Right lobe of liver (tissue), 6 donors: ENCODE data around the gene CDK8. TPM values are rescaled to one million over a fixed set of nuclear protein-coding genes. Genes with fewer than 3 reads are reported as not detected.
"Not testable (repeated sequence)": the region's sequence is repeated elsewhere in the genome, so short reads cannot be mapped to it uniquely, and the experiment has no call there.

Experiments
- ATAC-seq, 4 donors: fragments of 200-7000 bp; cut with Tn5 transposase; one replicate each; pipeline ENCODE4 v1.9.1; 2020; ENCODE audit warnings: mild to moderate bottlenecking in 4 of 4, moderate library complexity in 4 of 4
- DNase-seq, 3 donors: peaks; one replicate each; pipeline ENCODE4 v3.0.0-alpha.2; 2020
- H3K27ac ChIP-seq, 3 donors: fragments of 200-600 bp; one replicate each; pipeline ENCODE4 v1.8.0; 2022
- H3K27me3 ChIP-seq, 2 donors: fragments of 200-600 bp; one replicate each; pipeline ENCODE4 v1.8.0; 2022
- H3K36me3 ChIP-seq, 4 donors: fragments of 200-600 bp; sonication (generic) in 1 of 4; one replicate each; pipeline versions ENCODE4 v1.5.1 to v1.8.0; 2017 to 2022; ENCODE audit warnings: control low read depth in 1 of 4
- H3K4me1 ChIP-seq, 4 donors: fragments of 200-600 bp; sonication (generic) in 1 of 4; one replicate each; pipeline versions ENCODE4 v1.5.1 to v1.8.0; 2017 to 2022; ENCODE audit warnings: control low read depth in 1 of 4
- H3K4me3 ChIP-seq, 3 donors: fragments of 200-600 bp; one replicate each; pipeline ENCODE4 v1.8.0; 2022
- H3K9me3 ChIP-seq, 4 donors: fragments of 200-600 bp; sonication (generic) in 1 of 4; one replicate each; pipeline versions ENCODE4 v1.5.1 to v1.8.0; 2017 to 2022; ENCODE audit warnings: control low read depth in 1 of 4
- POLR2A ChIP-seq: fragments of 450-650 bp; IDR thresholded peaks from one replicate; pipeline ENCODE4 v1.6.1; 2017; ENCODE audit warnings: antibody characterized with exemption, mild to moderate bottlenecking
- WGBS: methylation state at CpG from one replicate; pipeline ENCODE4 v1.1.6; 2018; ENCODE audit warnings: low coverage, low lambda C conversion rate; ENCODE audit not compliant: insufficient coverage; ENCODE audit errors: missing lambda C conversion rate; 5-methylcytosine and 5-hydroxymethylcytosine counted together
- intact Hi-C, 2 donors: fragments of 100-400 bp; cut with DNase I; formaldehyde crosslinking; loops; one replicate each; pipeline versions ENCODE4 v1.11.2 to v1.14.1; 2022
- total RNA-seq, 6 experiments: library from RNA; depleted of rRNA in 2 of 6; stranded (reverse); fragments of >200 nt in 2 of 6; fragmentation: NEBNext Ultra II Directional in 3 of 6; extraction: Animal tissue kit (Norgen Biotek cat#: 25700) in 3 of 6; gene quantifications; one replicate each; pipeline versions ENCODE4 v1.1.0 to v1.2.4, GENCODE V29; 2016 to 2023
- TF ChIP-seq, protein P1 (sequence below), 4 donors: fragments of 200-600 bp in 3 of 4; fragments of 450-650 bp in 1 of 4; IDR thresholded peaks; one replicate each; pipeline versions ENCODE4 v1.5.1 to v1.8.0; 2016 to 2022; ENCODE audit warnings: antibody characterized with exemption in 4 of 4, mild to moderate bottlenecking in 2 of 4
- donor health status: DM: no; HTN: yes; CAD: no.
- donor health status: DM: no; HTN: no; CAD: no.
- donor health status: DM: no; HTN: no; CAD: no.
- donor health status: DM: no; HTN: yes; CAD: no.
- donor health status: DM: no; HTN: yes; CAD: no.

Gene CDK8
- total RNA-seq, 6 experiments from 2014 or later: 6.2 to 10.5 (median 7.7) TPM

GRCh38 chr13:26308836-26309235, 54.9 kb downstream of the CDK8 start:
- DNase-seq (no peak), ATAC-seq (no peak)
- Histone ChIP-seq H3K36me3 (no peaks in the 10 kb centered on the region), H3K4me1 (no peaks in the 10 kb centered on the region), H3K27ac (no peak overlapping the region), H3K4me3 (no peak overlapping the region), H3K27me3 (no peaks in the 10 kb centered on the region), H3K9me3 (no peaks in the 10 kb centered on the region)
- intact Hi-C loops: no loop called here
- WGBS: 90% methylated on average over 6 of the region's 6 CpGs
- no peak for TF ChIP-seq POLR2A
- TF ChIP-seq, protein P1, sequence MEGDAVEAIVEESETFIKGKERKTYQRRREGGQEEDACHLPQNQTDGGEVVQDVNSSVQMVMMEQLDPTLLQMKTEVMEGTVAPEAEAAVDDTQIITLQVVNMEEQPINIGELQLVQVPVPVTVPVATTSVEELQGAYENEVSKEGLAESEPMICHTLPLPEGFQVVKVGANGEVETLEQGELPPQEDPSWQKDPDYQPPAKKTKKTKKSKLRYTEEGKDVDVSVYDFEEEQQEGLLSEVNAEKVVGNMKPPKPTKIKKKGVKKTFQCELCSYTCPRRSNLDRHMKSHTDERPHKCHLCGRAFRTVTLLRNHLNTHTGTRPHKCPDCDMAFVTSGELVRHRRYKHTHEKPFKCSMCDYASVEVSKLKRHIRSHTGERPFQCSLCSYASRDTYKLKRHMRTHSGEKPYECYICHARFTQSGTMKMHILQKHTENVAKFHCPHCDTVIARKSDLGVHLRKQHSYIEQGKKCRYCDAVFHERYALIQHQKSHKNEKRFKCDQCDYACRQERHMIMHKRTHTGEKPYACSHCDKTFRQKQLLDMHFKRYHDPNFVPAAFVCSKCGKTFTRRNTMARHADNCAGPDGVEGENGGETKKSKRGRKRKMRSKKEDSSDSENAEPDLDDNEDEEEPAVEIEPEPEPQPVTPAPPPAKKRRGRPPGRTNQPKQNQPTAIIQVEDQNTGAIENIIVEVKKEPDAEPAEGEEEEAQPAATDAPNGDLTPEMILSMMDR (IDR thresholded peaks at IDR 0.05): no peak

DNA sequence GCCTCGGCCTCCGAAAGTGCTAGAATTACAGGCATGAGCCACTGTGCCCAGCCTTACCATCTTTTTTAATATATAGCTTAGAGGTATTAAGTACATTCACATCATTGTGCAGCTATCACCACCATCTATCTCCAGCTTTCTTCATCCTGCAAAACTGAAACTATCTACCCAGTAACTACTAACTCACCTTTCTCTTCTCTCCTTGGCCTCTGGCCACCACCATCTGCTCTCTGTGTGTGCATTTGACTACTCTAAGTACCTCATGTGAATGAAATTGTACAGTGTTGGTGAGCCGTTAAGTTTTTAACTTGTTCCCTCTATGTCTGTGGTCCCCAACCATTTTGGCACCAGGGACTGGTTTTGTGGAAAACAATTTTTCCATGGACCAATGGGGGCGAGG, 56.1 kb downstream of the CDK8 start:
- no peak for TF ChIP-seq POLR2A
- TF ChIP-seq, protein P1 (IDR thresholded peaks at IDR 0.05): no peak
- Histone ChIP-seq H3K4me1 (no peaks in the 10 kb centered on the region), H3K4me3 (no peak overlapping the region), H3K27me3 (no peaks in the 10 kb centered on the region), H3K27ac (no peak overlapping the region), H3K9me3 (no peaks in the 10 kb centered on the region), H3K36me3 (no peaks in the 10 kb centered on the region)
- WGBS: 100% methylated on average over 4 of the region's 4 CpGs
- ATAC-seq (no peak), DNase-seq (no peak)
- intact Hi-C loops: no loop called here

- Histone ChIP-seq H3K27me3 (no peaks in the 10 kb centered on the region), H3K9me3 (no peaks in the 10 kb centered on the region), H3K4me3 (no peak overlapping the region), H3K36me3 (no peaks in the 10 kb centered on the region), H3K4me1 (no peaks in the 10 kb centered on the region), H3K27ac (no peak overlapping the region)
- no peak for ATAC-seq
- TF ChIP-seq POLR2A: no peak
- TF ChIP-seq, protein P1 (IDR thresholded peaks at IDR 0.05): no peak
- 100% methylated on average over 4 of the region's 5 CpGs for WGBS
- intact Hi-C loops: no loop called here
- DNase-seq: no peak
Measured at GRCh38 chr13:26310470-26310869, 56.5 kb downstream of the CDK8 start.

DNA sequence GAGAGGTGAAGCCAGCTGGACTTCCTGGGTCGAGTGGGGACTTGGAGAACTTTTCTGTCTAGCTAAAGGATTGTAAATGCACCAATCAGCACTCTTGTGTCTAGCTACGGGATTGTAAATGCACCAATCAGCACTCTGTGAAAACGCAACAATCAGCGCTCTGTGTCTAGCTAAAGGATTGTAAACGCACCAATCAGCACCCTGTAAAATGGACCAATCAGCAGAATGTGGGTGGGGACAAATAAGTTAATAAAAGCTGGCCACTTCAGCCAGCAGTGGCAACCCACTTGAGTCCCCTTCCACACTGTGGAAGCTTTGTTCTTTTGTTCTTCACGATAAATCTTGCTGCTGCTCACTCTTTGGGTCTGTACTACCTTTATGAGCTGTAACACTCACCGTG, 58.1 kb downstream of the CDK8 start:
- H3K27me3 ChIP-seq, H3K4me3 ChIP-seq, H3K36me3 ChIP-seq, H3K9me3 ChIP-seq, H3K4me1 ChIP-seq, ATAC-seq, DNase-seq, intact Hi-C loops, H3K27ac ChIP-seq: not testable (repeated sequence)
- 95% methylated on average over 6 of the region's 7 CpGs for WGBS

GRCh38 chr13:26316095-26316494, 62.2 kb downstream of the CDK8 start:
- H3K4me1 ChIP-seq, DNase-seq, intact Hi-C loops, ATAC-seq, H3K36me3 ChIP-seq, H3K9me3 ChIP-seq, H3K4me3 ChIP-seq, H3K27ac ChIP-seq, H3K27me3 ChIP-seq: not testable (repeated sequence)
- WGBS: no CpG with 5 or more reads among the region's 1 CpG

DNA sequence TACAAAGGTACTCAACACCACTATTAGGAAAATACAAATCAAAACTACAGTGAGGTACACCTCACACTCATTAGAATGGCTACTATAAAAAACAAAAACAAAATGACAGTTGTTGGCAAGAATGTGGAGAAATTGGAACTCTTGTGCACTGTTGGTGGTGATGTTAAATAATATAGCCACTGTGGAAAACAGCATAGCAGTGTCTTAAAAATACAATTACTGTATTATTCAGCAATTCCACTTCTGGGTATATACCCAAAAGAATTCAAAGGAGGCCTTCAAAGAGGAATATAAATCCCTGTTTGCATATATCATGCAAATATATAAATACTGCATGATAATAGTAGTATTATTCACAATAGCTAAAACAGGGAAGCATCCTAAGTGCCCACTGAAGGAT, 66.8 kb downstream of the CDK8 start:
- no peaks in the 10 kb centered on the region for H3K4me1 ChIP-seq
- H3K36me3 ChIP-seq: no peaks in the 10 kb centered on the region
- no peaks in the 10 kb centered on the region for H3K27me3 ChIP-seq
- no peak overlapping the region for H3K4me3 ChIP-seq
- H3K27ac ChIP-seq: no peak overlapping the region
- DNase-seq (no peak), ATAC-seq (no peak)
- no peaks in the 10 kb centered on the region for H3K9me3 ChIP-seq
- TF ChIP-seq, protein P1 (IDR thresholded peaks at IDR 0.05): no peak
- TF ChIP-seq POLR2A: no peak
- intact Hi-C loops: no loop called here
